Parathyroid adenoma (tissue), 2 donors: ENCODE data around the gene ZNF8.
A peak's percentile ranks its signal among the peaks of the same experiment; 100 is the strongest.

Experiments
- H2AFZ ChIP-seq: fragments of 300-600 bp; sonication (generic); one replicate; pipeline ENCODE4 v1.7.0; 2017; ENCODE audit warnings: antibody characterized with exemption, mild to moderate bottlenecking
- H3K27ac ChIP-seq: fragments of 300-600 bp; sonication (generic); one replicate; pipeline ENCODE4 v1.7.0; 2017
- H3K27me3 ChIP-seq: fragments of 300-600 bp; sonication (generic); one replicate; pipeline ENCODE4 v1.7.0; 2017; ENCODE audit warnings: low read length; ENCODE audit not compliant: control insufficient read depth, insufficient read depth
- H3K36me3 ChIP-seq: fragments of 300-600 bp; sonication (generic); one replicate; pipeline ENCODE4 v1.7.0; 2017; ENCODE audit warnings: low read length; ENCODE audit not compliant: control insufficient read depth, insufficient read depth
- H3K4me1 ChIP-seq: fragments of 300-600 bp; sonication (generic); one replicate; pipeline ENCODE4 v1.7.0; 2017; ENCODE audit warnings: control low read depth
- H3K4me2 ChIP-seq: fragments of 300-600 bp; sonication (generic); one replicate; pipeline ENCODE4 v1.7.0; 2017; ENCODE audit warnings: low read length
- H3K4me3 ChIP-seq: fragments of 300-600 bp; sonication (generic); one replicate; pipeline ENCODE4 v1.7.0; 2017; ENCODE audit warnings: low read depth, low read length
- H3K79me2 ChIP-seq: fragments of 300-600 bp; sonication (generic); one replicate; pipeline ENCODE4 v1.7.0; 2017; ENCODE audit warnings: control low read depth
- H3K9ac ChIP-seq: fragments of 300-600 bp; sonication (generic); one replicate; pipeline ENCODE4 v1.7.0; 2017; ENCODE audit warnings: mild to moderate bottlenecking
- H3K9me3 ChIP-seq: fragments of 300-600 bp; sonication (generic); one replicate; pipeline ENCODE4 v1.7.0; 2017; ENCODE audit warnings: low read length; ENCODE audit not compliant: control insufficient read depth
- TF ChIP-seq, protein P1 (sequence below): fragments of 300-600 bp; sonication (generic); IDR thresholded peaks from one replicate; pipeline ENCODE4 v1.7.0; 2017; ENCODE audit warnings: antibody characterized with exemption, mild to moderate bottlenecking
- donor health status: primary hyperparathyroidism.

ZNF8 gene

DNA sequence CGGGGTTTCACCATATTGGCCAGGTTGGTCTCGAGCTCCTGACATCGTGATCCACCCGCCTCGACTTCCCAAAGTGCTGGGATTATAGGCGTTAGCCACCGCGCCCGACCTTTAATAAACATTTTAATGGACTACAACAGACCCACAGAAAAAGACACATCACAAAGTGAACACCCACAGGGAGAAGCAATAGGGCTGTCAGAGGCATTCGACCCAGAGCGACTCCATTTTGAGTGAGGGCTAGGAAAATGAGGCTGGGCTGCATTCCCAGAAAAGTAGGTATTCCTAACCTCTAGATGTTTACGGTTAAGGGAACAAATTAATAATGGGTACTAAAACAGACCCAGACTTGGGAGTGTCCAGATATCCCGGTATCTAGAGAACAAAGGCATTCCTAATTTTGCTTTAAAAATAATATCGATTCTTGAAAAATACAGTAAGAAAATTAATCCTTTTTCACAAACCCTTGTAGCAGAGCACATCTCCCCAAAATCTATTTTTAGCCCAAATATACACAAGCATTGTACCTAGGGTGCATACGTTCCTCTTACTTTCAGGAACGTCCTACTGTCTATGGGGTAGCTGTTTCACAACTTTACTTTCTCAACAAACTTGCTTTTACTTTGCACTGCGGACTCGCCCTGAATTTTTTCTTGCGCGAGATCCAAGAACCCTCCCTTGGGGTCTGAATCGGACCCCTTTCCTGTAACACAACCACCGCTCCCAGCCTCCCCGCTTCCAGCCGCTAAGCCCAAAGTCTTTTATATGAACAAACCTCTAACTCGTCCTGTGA, 811 bp upstream of the ZNF8 start:
- H3K36me3 ChIP-seq: no peaks in the 10 kb centered on the region
- peak overlapping the region; percentile 82 for H3K27ac ChIP-seq
- peak overlapping the region; percentile 92 for H3K4me3 ChIP-seq
- no peak overlapping the region for H3K9ac ChIP-seq
- peak overlapping the region; percentile 73 for H2AFZ ChIP-seq
- H3K79me2 ChIP-seq: peaks cover 11% of the 10 kb centered on the region
- H3K9me3 ChIP-seq: no peaks in the 10 kb centered on the region
- peaks cover 2% of the 10 kb centered on the region for H3K4me1 ChIP-seq
- H3K4me2 ChIP-seq: peak overlapping the region; percentile 88
- TF ChIP-seq, protein P1, sequence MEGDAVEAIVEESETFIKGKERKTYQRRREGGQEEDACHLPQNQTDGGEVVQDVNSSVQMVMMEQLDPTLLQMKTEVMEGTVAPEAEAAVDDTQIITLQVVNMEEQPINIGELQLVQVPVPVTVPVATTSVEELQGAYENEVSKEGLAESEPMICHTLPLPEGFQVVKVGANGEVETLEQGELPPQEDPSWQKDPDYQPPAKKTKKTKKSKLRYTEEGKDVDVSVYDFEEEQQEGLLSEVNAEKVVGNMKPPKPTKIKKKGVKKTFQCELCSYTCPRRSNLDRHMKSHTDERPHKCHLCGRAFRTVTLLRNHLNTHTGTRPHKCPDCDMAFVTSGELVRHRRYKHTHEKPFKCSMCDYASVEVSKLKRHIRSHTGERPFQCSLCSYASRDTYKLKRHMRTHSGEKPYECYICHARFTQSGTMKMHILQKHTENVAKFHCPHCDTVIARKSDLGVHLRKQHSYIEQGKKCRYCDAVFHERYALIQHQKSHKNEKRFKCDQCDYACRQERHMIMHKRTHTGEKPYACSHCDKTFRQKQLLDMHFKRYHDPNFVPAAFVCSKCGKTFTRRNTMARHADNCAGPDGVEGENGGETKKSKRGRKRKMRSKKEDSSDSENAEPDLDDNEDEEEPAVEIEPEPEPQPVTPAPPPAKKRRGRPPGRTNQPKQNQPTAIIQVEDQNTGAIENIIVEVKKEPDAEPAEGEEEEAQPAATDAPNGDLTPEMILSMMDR: no peak
- H3K27me3 ChIP-seq: no peaks in the 10 kb centered on the region

DNA sequence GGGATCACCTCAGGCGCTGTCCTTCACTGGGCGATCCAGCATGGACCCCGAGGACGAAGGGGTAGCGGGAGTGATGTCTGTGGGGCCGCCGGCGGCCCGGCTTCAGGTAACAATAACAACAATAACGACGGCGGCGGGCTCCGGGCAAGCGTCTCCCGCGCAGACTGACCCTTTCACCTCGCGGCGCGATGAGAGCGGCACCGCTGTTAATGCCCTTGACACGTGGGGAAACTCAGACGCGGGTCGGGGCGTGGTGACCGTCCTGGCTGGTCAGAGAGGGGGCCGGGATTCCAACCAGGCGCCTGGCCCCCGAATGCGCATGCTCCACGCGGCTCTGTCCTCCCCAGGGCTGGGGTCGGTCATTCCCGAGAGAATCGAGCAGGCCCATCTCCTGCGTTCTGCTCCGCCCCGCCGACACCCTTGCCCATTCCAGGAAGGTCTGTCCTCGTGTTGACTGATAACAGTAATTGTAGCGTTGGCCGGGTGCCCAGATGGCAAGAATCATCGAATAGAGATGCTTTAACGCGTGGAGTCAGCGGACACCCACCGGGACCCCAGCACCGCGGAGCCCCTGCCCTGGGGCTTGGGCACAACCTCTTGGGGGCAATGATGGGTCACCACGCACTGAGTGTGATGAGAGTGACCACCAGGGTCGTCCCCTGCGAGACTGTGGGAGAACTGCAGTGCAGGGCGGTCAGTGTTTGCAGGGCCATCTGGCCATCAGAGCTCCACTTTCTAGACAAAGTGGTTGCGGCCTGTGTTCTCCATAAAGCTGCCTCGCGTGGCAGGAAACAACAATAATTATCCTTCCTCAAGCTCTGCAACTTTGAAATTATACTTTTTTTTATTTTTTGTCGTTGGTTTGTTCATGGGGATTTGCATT, 528 bp downstream of the ZNF8 start:
- no peaks in the 10 kb centered on the region for H3K36me3 ChIP-seq
- peak overlapping the region; percentile 92 for H3K4me3 ChIP-seq
- H2AFZ ChIP-seq: peak overlapping the region; percentile 73
- H3K79me2 ChIP-seq: peaks cover 20% of the 10 kb centered on the region
- H3K27me3 ChIP-seq: no peaks in the 10 kb centered on the region
- peaks cover 2% of the 10 kb centered on the region for H3K4me1 ChIP-seq
- no peaks in the 10 kb centered on the region for H3K9me3 ChIP-seq
- peak overlapping the region; percentile 1 for H3K9ac ChIP-seq
- TF ChIP-seq, protein P1: no peak
- peak overlapping the region; percentile 82 for H3K27ac ChIP-seq
- peak overlapping the region; percentile 88 for H3K4me2 ChIP-seq

DNA sequence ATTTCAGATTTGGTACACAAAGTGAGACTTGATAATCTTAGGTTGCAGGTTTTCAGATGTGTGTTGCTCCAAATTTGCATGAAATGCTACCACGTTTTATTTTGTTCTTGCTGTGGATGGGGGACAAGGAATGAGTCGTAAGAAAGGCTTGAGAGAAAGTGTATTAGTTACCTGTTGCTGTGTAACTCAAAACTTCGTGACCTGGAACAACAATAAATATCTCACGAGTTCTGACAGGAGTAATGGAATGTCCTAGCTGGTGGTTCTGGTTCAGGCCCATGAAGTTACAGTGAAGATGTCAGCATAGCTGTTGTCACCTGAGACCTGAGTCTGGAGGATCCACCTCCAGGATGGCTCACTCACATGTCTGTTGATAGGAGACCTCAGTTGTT, 1.2 kb downstream of the ZNF8 start:
- peak overlapping the region; percentile 88 for H3K4me2 ChIP-seq
- peak overlapping the region; percentile 82 for H3K27ac ChIP-seq
- peak overlapping the region; percentile 92 for H3K4me3 ChIP-seq
- TF ChIP-seq, protein P1: no peak
- H3K27me3 ChIP-seq: no peaks in the 10 kb centered on the region
- no peak overlapping the region for H2AFZ ChIP-seq
- H3K79me2 ChIP-seq: peaks cover 20% of the 10 kb centered on the region
- H3K9ac ChIP-seq: no peak overlapping the region
- peaks cover 2% of the 10 kb centered on the region for H3K4me1 ChIP-seq
- H3K9me3 ChIP-seq: no peaks in the 10 kb centered on the region
- no peaks in the 10 kb centered on the region for H3K36me3 ChIP-seq

DNA sequence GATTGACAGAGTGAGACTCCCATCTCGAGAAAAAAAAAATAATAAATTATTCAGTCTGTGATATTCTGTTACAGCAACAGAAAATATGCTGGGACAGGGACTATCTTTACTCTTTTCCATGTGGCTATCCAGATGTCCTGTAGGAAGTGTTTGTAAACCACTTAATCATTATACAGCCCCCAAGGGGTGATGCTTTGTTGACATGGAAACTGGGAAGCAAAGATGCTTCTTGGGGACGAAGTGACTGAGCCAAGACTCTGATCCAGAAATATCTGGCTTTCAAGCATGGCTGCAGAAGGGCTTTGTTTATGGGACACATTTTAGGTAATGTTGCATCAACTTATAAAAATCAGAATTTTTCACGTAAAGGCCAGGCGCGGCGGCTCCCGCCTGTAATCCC, 5.4 kb downstream of the ZNF8 start:
- no peak overlapping the region for H2AFZ ChIP-seq
- H3K36me3 ChIP-seq: no peaks in the 10 kb centered on the region
- TF ChIP-seq, protein P1: no peak
- H3K9me3 ChIP-seq: no peaks in the 10 kb centered on the region
- H3K79me2 ChIP-seq: peaks cover 31% of the 10 kb centered on the region
- no peak overlapping the region for H3K4me2 ChIP-seq
- H3K4me3 ChIP-seq: no peak overlapping the region
- peaks cover 2% of the 10 kb centered on the region for H3K4me1 ChIP-seq
- no peak overlapping the region for H3K27ac ChIP-seq
- H3K9ac ChIP-seq: no peak overlapping the region
- H3K27me3 ChIP-seq: no peaks in the 10 kb centered on the region
